IPS-18c (cell line): ENCODE data around the gene PCDH15.

Experiments
- H3K4me3 ChIP-seq: 2 replicates; pipeline ENCODE4 v1.7.0; 2013; ENCODE audit warnings: low read depth, mild to moderate bottlenecking, low read length, moderate library complexity; ENCODE audit not compliant: insufficient read depth
- H3K9me3 ChIP-seq: one replicate; pipeline ENCODE4 v1.6.1; 2013; ENCODE audit warnings: mild to moderate bottlenecking, low read length, moderate library complexity; ENCODE audit not compliant: control insufficient read depth, insufficient read depth

The PCDH15 gene

DNA sequence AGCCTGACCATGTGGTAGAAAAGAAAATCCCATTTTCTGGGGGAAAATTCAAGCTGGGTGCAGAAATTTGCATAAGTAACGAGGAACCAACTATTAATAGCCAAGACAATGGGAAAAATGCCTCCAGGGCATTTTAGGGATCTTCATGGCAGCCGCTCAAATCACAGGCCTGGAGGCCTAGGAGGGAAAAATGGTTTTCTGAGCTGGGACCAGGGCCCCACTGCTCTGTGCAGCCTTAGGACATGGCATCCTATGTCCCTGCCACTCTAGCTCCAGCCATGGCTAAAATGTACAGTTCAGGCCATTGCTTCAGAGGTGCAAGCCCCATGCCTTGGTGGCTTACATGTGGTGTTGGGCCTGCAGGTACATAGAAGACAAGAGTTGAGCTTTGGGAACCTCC lies 459.0 kb downstream of the PCDH15 start:
- peaks cover 4% of the 10 kb centered on the region for H3K9me3 ChIP-seq
- no peak overlapping the region; the same call in 1 of the 2 replicates for H3K4me3 ChIP-seq

DNA sequence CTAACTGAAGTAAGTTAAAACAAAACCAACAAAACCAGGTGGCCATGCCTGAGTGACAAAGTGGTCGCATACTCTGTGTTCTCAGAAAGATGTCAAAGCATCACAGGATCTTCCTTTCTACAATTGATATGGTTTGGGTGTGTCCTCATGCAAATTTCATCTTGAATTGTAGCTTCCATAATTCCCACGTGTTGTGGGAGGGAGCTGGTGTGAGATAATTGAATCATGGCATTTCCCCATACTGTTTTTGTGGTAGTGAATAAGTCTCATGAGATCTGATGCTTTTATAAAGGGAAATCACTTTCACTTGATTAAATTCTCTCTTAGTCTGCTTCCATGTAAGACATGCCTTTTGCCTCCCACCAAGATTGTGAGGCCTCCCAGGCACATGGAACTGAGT lies 465.7 kb downstream of the PCDH15 start:
- H3K4me3 ChIP-seq, result no peak overlapping the region
- H3K9me3 ChIP-seq, result no peaks in the 10 kb centered on the region

DNA sequence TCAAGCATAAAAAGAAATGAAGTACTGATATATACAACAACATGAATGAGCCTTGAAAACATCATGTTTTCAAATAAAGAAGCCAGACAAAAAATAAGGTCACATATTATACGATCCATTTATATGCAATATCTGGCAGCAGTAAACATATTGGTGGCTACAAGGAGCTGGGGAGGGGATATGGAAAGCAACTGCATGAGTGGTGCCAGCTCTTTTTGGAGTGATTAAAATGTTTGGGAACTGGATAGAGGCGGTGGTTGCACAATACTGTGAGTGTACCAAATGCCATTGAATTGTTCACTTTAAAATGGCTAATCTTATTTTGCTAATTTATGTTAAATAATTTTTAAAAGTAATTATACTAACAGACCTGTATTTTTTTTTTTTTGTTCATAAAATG lies 481.7 kb downstream of the PCDH15 start:
- H3K9me3 ChIP-seq, result no peaks in the 10 kb centered on the region

DNA sequence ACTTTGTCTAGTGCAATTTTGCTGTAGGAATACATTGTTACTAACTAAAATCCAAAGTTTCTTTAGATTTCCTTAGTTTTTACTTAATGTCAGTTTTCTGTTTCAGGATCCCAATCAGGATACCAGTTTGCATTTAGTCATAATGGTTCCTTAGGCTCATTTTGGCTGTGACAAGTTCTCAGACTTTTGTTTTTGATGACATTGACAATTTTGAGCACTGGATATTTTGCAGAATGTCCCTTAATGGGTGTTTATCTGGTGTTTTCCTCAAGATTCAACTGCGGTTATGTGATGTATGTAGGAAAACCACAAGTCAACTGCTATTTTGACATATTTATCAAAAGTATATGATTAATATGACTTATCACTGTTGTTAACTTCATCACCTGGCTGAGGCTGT lies 482.6 kb downstream of the PCDH15 start:
- H3K9me3 ChIP-seq, result no peaks in the 10 kb centered on the region
- no peak overlapping the region for H3K4me3 ChIP-seq

More for the DNA sequence above, 481.7 kb downstream of the PCDH15 start:
- H3K4me3 ChIP-seq, result no peak overlapping the region

DNA sequence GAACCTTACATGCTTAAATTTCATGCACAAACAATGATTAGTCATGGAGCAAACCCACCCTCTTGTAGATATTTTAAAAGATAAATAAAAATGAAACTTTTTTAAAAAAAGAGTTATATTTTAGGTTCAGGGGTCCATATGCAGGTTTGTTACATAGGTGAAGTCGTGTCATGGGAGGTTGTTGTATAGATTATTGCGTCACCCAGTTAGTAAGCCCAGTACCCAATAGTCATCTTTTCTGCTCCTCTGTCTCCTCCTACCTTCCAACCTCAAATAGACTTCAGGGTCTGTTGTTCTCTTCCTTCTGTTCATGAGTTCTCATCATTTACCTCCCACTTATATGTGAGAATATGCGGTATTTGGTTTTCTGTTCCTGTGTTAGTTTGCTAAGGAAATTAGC lies 486.6 kb downstream of the PCDH15 start:
- Histone ChIP-seq H3K9me3 (no peaks in the 10 kb centered on the region), H3K4me3 (no peak overlapping the region)

DNA sequence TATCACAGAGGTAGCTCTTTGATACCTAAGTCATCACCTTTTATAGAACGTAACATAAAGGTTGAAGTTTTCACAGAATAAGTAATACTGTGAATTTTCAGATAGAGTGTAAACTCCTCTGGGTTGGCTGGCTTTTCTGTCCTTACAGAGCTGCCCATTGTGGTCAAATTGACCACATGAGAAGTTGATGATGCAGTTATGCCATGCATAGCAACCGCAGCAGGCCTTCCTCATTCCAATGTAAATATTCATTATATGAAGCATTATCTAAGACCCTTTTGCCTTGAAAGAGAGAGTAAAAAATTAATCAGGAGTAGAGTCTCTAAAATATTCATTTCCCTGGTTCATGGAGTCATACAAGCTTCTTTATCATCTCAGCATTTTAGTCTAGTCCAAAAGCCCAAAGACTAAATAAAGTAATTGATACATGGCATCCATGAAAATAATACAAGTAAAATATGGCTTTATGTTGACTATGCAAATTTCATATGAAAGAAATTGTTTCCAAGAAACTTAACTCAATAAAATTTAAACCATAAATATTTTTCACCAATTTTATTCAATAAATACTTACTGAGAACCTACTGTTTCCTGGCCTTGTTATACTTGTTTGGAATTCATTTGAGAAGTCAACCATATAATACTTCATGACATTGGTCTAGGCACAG lies 516.4 kb downstream of the PCDH15 start:
- Histone ChIP-seq H3K9me3 (no peaks in the 10 kb centered on the region), H3K4me3 (no peak overlapping the region)

DNA sequence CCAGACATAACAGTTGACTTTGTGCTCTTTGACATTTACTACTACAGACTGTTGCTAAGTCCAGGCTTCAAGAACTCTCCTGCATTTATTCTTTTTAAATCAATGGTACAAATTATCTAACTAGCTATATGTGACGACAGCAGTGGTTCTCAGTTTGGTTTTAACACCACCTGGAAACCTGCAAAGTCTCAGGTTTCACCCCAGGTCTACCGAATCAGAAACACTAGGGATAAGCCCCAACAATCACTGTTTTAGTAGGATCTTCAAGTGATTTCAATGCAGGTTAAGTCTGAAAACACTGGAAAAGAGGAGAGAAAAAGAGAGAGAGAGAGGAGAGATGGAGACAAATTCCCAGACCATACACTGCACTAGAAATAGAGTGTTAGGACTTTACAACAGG lies 519.0 kb downstream of the PCDH15 start:
- H3K9me3 ChIP-seq, result no peaks in the 10 kb centered on the region
- H3K4me3 ChIP-seq, result no peak overlapping the region

DNA sequence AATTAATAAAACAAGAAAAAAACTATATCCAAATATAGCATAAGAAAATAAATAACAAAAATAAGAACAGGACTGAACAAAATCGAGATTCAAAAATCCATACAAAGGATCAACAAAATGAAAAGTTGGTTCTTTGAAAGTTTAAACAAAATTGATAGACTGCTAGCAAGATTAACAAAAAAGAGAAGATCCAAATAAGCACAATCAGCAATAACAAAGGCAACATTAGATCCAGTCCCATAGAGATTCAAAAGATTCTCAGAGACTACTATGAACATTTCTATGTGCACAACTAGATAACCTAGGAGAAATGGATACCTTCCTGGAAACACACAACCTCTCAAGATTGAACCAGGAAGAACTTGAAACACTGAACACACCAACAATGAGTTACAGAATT lies 534.6 kb downstream of the PCDH15 start:
- H3K9me3 ChIP-seq, result no peaks in the 10 kb centered on the region

DNA sequence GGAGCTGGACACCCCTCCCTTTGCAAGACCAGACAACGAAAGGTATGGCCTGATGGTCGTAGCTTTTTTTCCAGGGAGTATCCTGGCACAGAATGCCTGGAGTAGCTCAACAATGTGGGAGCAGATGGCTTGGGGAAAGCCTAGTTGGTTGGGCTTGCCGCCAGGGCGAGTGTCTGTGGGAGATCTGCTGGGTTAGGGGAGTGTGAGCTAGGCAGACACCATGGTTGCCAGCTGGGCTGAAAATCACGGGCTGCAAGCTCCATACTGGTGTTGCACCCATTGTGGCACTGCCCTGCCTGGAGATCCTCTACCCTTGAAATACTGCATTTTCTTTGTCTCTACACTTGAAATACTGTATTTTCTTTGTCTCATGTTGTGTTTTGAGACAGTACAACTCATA lies 538.3 kb downstream of the PCDH15 start:
- Histone ChIP-seq H3K4me3 (no peak overlapping the region), H3K9me3 (peaks cover 2% of the 10 kb centered on the region)

More for the DNA sequence above, 534.6 kb downstream of the PCDH15 start:
- no peak overlapping the region for H3K4me3 ChIP-seq

DNA sequence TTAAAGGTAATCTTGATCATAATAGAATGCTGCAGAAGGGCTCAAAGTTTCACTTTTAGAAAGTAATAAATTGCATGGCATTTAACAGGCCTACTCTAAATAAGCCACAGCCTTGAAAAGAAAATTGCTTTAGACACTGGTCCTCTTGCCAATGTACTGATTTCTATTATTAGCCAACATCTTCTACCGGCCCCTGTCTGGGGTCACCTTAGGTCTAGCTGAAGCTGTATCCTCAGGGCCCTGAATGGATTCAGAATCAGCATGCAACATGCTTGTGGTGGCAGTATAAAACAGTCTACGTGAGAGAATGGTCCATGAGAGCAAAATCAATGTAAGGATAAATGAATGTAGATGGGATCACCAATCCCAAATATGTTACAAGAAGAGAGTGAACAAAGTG lies 541.9 kb downstream of the PCDH15 start:
- Histone ChIP-seq H3K4me3 (no peak overlapping the region), H3K9me3 (peaks cover 2% of the 10 kb centered on the region)

DNA sequence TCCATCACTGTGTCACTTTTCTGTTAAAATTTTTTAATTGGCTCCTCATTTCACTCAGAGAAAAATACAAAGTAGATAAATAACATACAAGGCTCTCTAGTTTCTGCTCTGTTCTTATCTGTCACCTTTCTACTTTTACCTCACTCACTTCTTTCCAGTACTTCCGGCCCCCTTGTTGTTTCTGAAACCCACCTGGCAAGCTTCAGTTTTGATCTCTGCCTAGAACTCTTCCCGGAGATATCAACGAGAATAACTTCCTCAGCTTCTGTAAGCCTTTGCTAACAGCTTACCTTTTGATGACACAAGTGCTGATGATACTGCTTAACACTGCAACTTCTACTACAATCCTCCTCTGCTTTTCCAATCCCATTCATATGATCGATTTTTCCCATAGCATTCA lies 566.2 kb downstream of the PCDH15 start:
- Histone ChIP-seq H3K4me3 (no peak overlapping the region), H3K9me3 (peaks cover 4% of the 10 kb centered on the region)

DNA sequence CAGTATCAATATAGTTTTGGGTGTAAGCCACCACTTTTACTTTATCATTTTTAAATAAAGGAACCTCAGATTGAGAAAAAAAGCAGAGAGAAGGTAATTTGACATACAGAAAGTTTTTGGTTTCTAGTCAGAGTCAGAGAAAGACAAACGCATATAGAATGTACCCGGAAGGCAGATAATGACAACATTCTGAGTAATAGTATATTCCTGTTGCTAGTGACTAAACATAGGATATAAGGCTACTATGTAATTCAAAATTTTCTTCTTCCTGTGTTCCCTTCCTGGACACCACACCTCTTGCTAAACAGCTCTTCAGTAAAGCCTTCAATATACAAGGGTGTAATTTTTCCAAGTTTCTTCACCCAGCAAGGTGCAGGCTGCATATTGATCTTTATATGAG lies 597.6 kb downstream of the PCDH15 start:
- no peak overlapping the region for H3K4me3 ChIP-seq
- H3K9me3 ChIP-seq, result no peaks in the 10 kb centered on the region

DNA sequence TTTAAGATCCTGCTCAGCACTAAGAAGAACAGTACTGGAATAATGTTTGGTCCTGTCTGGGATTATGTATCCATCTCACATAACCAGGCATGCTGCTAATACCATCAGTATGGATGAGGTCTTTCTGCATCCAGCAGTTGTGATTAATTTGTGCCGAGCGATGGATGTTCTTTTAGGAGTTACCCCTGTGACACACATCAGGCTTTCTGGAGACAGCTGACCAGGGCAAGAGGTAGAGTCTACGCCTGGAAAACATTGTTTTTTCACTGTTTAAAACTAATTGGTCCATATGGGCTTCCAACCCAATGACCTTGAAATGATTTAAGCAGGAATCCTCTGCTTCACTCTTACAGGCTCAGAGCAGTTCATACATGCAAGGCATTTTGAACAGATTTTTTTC lies 603.0 kb downstream of the PCDH15 start:
- Histone ChIP-seq H3K4me3 (no peak overlapping the region), H3K9me3 (no peaks in the 10 kb centered on the region)

DNA sequence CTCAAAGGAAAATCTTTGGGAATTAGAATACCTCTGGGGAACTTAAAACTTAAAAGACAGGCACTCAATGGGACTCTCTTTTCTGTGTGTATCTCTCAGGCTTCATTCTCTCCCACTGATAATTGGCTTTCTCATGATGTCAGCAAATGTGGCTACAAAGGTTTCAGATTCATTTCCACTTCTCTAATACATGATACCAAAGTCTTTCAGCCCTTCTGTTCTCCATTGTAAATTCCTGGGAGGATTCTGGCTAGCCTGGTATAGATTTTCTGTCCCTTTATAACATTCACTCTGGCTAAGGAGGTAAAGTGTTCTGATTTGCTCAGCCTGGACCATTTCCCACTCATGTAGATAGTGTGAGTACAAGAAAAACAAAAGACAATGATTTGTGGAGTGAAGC lies 606.2 kb downstream of the PCDH15 start:
- no peak overlapping the region for H3K4me3 ChIP-seq
- no peaks in the 10 kb centered on the region for H3K9me3 ChIP-seq

DNA sequence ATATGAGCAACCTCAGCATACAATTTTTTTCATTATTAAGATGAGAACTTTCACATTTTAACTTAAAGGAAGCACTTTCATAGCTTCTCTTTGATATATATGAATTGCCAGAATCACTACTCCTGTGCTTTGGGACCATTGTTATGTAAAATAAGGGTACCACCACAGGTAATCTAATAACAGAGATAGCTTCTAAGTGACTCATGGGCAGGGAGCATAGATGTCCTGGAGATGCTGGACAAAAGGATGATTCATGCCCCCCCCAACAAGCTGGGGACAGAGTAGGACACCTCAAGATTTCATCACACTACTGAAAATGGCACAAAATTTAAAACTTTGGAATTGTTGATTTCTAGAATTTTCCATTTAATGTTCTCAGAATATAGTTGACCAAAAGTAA lies 641.1 kb downstream of the PCDH15 start:
- H3K9me3 ChIP-seq, result no peaks in the 10 kb centered on the region
- no peak overlapping the region for H3K4me3 ChIP-seq

DNA sequence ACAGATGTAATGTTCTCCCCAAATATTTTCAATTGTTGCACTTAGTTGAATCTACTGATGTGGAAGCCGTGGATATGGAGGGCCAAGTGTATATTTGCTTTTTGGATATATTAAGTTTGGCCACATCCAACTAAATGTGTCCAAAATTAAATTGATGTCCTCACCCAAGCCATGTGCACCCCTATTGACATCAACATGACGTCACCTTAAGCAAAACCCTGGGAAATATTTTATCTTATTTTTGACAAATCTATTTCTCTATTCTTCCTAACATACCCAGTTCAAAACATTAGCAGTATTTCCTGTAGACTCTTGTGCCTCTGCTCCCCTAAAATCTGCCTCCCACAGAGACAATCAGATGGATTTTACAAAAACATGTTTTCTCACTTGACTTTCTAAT lies 652.5 kb downstream of the PCDH15 start:
- Histone ChIP-seq H3K4me3 (no peak overlapping the region), H3K9me3 (no peaks in the 10 kb centered on the region)

DNA sequence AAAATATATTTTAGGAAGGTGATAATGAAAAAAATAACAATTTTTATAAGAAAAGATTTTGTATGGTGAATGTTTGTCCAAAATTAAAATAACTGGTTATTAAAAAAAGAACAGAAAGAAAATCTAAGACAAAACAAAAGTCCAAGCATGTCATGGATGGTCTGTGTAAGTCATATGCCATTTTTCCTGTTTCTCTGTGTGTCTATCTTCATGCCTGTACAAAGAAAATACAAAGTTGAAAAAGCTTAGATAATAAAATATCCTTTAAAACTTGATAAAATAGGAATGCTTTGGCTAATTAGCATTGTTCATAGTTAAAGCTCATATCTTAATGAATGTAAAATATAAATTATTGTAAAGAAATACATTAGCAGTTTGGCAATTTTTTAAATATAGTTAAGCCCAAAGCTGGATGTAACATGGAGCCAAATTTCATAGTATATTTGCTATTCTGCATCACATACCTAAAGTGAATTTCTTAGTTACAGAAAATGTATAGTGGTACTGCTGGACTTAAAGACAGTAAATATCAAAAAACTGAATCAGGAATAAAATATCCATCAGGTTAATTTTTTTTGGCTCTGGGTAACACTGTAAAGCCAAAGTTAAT lies 661.1 kb downstream of the PCDH15 start:
- peaks cover 11% of the 10 kb centered on the region for H3K9me3 ChIP-seq
- no peak overlapping the region for H3K4me3 ChIP-seq

DNA sequence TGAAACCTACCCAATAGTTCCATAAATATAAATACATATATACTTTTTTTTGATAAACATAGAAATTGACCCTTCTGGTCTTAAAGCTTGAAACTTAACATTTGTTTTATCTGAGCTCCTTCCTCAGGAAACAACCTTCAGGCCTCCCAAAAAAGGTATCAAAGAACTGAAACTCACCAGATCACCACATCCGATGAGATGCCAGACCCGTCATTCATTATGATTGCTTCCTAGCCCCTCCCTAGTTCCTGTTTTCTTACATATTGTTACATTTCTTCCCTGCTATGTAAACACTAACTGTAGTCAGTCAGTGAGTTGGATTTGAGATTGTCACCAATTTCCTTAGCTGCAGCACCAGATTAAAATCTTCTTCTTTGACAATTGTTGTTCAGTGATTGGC lies 663.6 kb downstream of the PCDH15 start:
- peaks cover 11% of the 10 kb centered on the region for H3K9me3 ChIP-seq
- no peak overlapping the region for H3K4me3 ChIP-seq

DNA sequence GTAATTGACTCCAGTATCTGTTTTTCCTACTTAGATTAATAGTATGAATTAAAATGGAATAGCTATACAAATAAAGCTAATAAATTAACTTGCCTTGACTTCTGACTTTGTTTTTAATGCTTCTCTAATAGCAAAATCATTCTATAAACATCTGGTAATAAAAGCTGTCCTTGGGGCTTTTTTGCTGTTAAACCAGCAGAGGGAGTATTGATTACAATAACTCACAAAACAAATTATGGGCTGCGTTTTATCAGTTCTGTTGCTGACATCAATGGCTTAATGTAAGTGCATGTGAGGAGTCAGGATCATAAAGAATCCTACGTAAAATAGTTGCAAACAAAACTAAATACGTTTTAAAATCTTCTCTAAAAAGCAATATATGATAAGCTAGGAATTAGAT lies 667.8 kb downstream of the PCDH15 start:
- H3K9me3 ChIP-seq, result peaks cover 4% of the 10 kb centered on the region
- no peak overlapping the region for H3K4me3 ChIP-seq
